ENCODE results near the gene SMAD7. TPM values are rescaled to one million over a fixed set of nuclear protein-coding genes. Genes with fewer than 3 reads are reported as not detected.
A peak's percentile ranks its signal among the peaks of the same experiment; 100 is the strongest.

The SMAD7 gene
- polyA plus RNA-seq, 2 of the 4 experiments (the other 2 are of a cell fraction), result 19.9 to 26.9 TPM

GRCh38 chr18:48985161-48985560 lies 34.4 kb upstream of the SMAD7 start:
- ATAC-seq (no peak; a peak in 1 of 6 replicates), FAIRE-seq (no peak), DNase-seq (ENCODE audit: low read depth in 1 of 2, low spot score in 1 of 2) (no peak)
- Histone ChIP-seq H3K4me3 (no peak overlapping the region), H3K4me1 (peaks cover 33% of the 10 kb centered on the region), H3K27ac (peak overlapping the region in 1 of 2 experiments; percentile 52; a peak in 3 of 6 replicates), H3K4me2 (0 out of 3 replicates have a peak overlapping the region, but pooled peaks have one; percentile 5), H3K9me3 (no peaks in the 10 kb centered on the region)
- ChIA-PET POLR2A (no interaction called here), CTCF (no interaction called here)
- 44% methylated on average over 3 of the region's 3 CpGs for WGBS (ENCODE audit: missing lambda C conversion rate)
- no peak for TF ChIP-seq MYC (IDR thresholded peaks at IDR 0.05; ENCODE audit: borderline replicate concordance, low read length)
- TF ChIP-seq ELK1 (IDR thresholded peaks at IDR 0.05; ENCODE audit: low read depth, low read length), result no peak
- no peak for TF ChIP-seq ZSCAN20 (CRISPR knock-in tag; IDR thresholded peaks at IDR 0.05)
- no peak for TF ChIP-seq CHD4 (IDR thresholded peaks at IDR 0.05; ENCODE audit: borderline replicate concordance)
- no peak for TF ChIP-seq ZFP36 (IDR thresholded peaks at IDR 0.05; ENCODE audit: borderline replicate concordance, partially characterized antibody)
- no peak for TF ChIP-seq CBX8 (IDR thresholded peaks at IDR 0.05)
- no peak for TF ChIP-seq MAFK (IDR thresholded peaks at IDR 0.05; ENCODE audit: partially characterized antibody)
- TF ChIP-seq TFCP2L1 (CRISPR knock-in tag; IDR thresholded peaks at IDR 0.05), result no peak
- no peak for TF ChIP-seq RAD21 (conservative IDR thresholded peaks at IDR 0.05 in 1 of 2, IDR thresholded peaks at IDR 0.05 in 1 of 2)
- no peak for TF ChIP-seq EP300 (IDR thresholded peaks at IDR 0.05)
- no peak for TF ChIP-seq POLR2A (IDR thresholded peaks at IDR 0.05; ENCODE audit: low read length)

- ATAC-seq (no peak), FAIRE-seq (no peak), DNase-seq (ENCODE audit: low read depth in 1 of 2, low spot score in 1 of 2) (no peak)
- no peaks in the 10 kb centered on the region for H3K9me3 ChIP-seq
- ChIA-PET CTCF (interaction anchor here (0.7 kb wide), 2 partner anchors 14 to 136 kb away, joined by 3 to 4 read pairs; no protein-coding TSS in a partner anchor), POLR2A (interaction anchor here (0.5 kb wide), 1 partner anchor 31 kb away, joined by 4 read pairs; no protein-coding TSS in a partner anchor)
- TF ChIP-seq RNF2 (IDR thresholded peaks at IDR 0.05; ENCODE audit: borderline replicate concordance, low read depth) (no peak), KDM1A (IDR thresholded peaks at IDR 0.05; ENCODE audit: low read depth) (no peak), ATOH8 (CRISPR knock-in tag; IDR thresholded peaks at IDR 0.05; ENCODE audit: low read depth) (no peak), CHD2 (IDR thresholded peaks at IDR 0.05; ENCODE audit: low read length, partially characterized antibody) (no peak), CHD4 (IDR thresholded peaks at IDR 0.05; ENCODE audit: borderline replicate concordance) (no peak), PBX3 (IDR thresholded peaks at IDR 0.05) (no peak)
- no peak overlapping the region for H3K4me2 ChIP-seq
- peak overlapping the region in 1 of 2 experiments; percentile 10; a peak in 3 of 6 replicates for H3K27ac ChIP-seq
- no peak overlapping the region for H3K4me3 ChIP-seq
- peaks cover 28% of the 10 kb centered on the region for H3K4me1 ChIP-seq
- 89% methylated on average over 8 of the region's 8 CpGs for WGBS (ENCODE audit: missing lambda C conversion rate)
These were observed 33.1 kb upstream of the SMAD7 start for GRCh38 chr18:48983793-48984437.

- DNase-seq (ENCODE audit: low read depth in 1 of 2, low spot score in 1 of 2), result no peak
- peaks cover 28% of the 10 kb centered on the region for H3K4me1 ChIP-seq
- FAIRE-seq, result no peak
- H3K27ac ChIP-seq, result peak overlapping the region in 1 of 2 experiments; percentile 48; a peak in 1 of 6 replicates
- POLR2A ChIA-PET, result no interaction called here
- H3K4me3 ChIP-seq, result no peak overlapping the region
- CTCF ChIA-PET, result no interaction called here
- no peak overlapping the region for H3K4me2 ChIP-seq
- 79% methylated on average over 7 of the region's 7 CpGs for WGBS (ENCODE audit: missing lambda C conversion rate)
- TF ChIP-seq RARB (CRISPR knock-in tag; IDR thresholded peaks at IDR 0.05) (no peak), RCOR1 (IDR thresholded peaks at IDR 0.05; ENCODE audit: low read depth, low read length) (no peak), HOXB5 (CRISPR knock-in tag; IDR thresholded peaks at IDR 0.05) (no peak), HDAC2 (IDR thresholded peaks at IDR 0.05) (no peak), E2F6 (IDR thresholded peaks at IDR 0.05; ENCODE audit: borderline replicate concordance, low read depth) (no peak), TFCP2L1 (CRISPR knock-in tag; IDR thresholded peaks at IDR 0.05) (no peak), ZC3H11A (IDR thresholded peaks at IDR 0.05) (no peak), EHF (CRISPR knock-in tag; IDR thresholded peaks at IDR 0.05) (no peak)
- no peak for ATAC-seq
- no peaks in the 10 kb centered on the region for H3K9me3 ChIP-seq
These were observed 31.5 kb upstream of the SMAD7 start for GRCh38 chr18:48982266-48982665.

Measured in A549 (cell line).